ENCODE measurements around the gene BMPR1B. TPM values are rescaled to one million over a fixed set of nuclear protein-coding genes. Genes with fewer than 3 reads are reported as not detected.
"Not testable (repeated sequence)": the region's sequence is repeated elsewhere in the genome, so short reads cannot be mapped to it uniquely, and the experiment has no call there.

BMPR1B gene
- total RNA-seq, 1 donor from 2014 or later = 6.5 TPM

GRCh38 chr4:94832329-94832728 is 74.6 kb downstream of the BMPR1B start:
- peak; percentile 78 for DNase-seq (ENCODE audit: low read depth)

- DNase-seq (ENCODE audit: low read depth) = no peak
These were observed 75.6 kb downstream of the BMPR1B start for GRCh38 chr4:94833394-94833793.

- peak; percentile 59 for DNase-seq (ENCODE audit: low read depth)
These were observed 76.7 kb downstream of the BMPR1B start for GRCh38 chr4:94834501-94834900.

GRCh38 chr4:94841166-94841863 is 83.6 kb downstream of the BMPR1B start:
- DNase-seq (ENCODE audit: low read depth) = not testable (repeated sequence)

GRCh38 chr4:94841864-94842221 is 84.1 kb downstream of the BMPR1B start:
- no peak for DNase-seq (ENCODE audit: low read depth)

GRCh38 chr4:94843216-94843615 is 85.5 kb downstream of the BMPR1B start:
- peak; percentile 29 for DNase-seq (ENCODE audit: low read depth)

- DNase-seq (ENCODE audit: low read depth) = no peak
These were observed 90.6 kb downstream of the BMPR1B start for GRCh38 chr4:94848326-94848725.

GRCh38 chr4:94849901-94850300 is 92.1 kb downstream of the BMPR1B start:
- DNase-seq (ENCODE audit: low read depth) = peak; percentile 84

GRCh38 chr4:94852616-94853015 is 94.9 kb downstream of the BMPR1B start:
- DNase-seq (ENCODE audit: low read depth) = no peak

- no peak for DNase-seq (ENCODE audit: low read depth)
These were observed 98.3 kb downstream of the BMPR1B start for GRCh38 chr4:94856030-94856429.

GRCh38 chr4:94870146-94870545 is 112.4 kb downstream of the BMPR1B start:
- no peak for DNase-seq (ENCODE audit: low read depth)

- DNase-seq (ENCODE audit: low read depth) = no peak
These were observed 114.0 kb downstream of the BMPR1B start for GRCh38 chr4:94871644-94872305.

GRCh38 chr4:94877973-94878372 is 120.2 kb downstream of the BMPR1B start:
- peak; percentile 49 for DNase-seq (ENCODE audit: low read depth)

- DNase-seq (ENCODE audit: low read depth) = no peak
These were observed 123.2 kb downstream of the BMPR1B start for GRCh38 chr4:94880956-94881355.

GRCh38 chr4:94882756-94883155 is 125.0 kb downstream of the BMPR1B start:
- DNase-seq (ENCODE audit: low read depth) = peak; percentile 5

- DNase-seq (ENCODE audit: low read depth) = no peak
These were observed 129.3 kb downstream of the BMPR1B start for GRCh38 chr4:94887027-94887426.

GRCh38 chr4:94889523-94889922 is 131.8 kb downstream of the BMPR1B start:
- DNase-seq (ENCODE audit: low read depth) = no peak

GRCh38 chr4:94889946-94890345 is 132.2 kb downstream of the BMPR1B start:
- peak; percentile 75 for DNase-seq (ENCODE audit: low read depth)

- DNase-seq (ENCODE audit: low read depth) = no peak
These were observed 132.8 kb downstream of the BMPR1B start for GRCh38 chr4:94890579-94890978.

GRCh38 chr4:94892051-94892450 is 134.3 kb downstream of the BMPR1B start:
- DNase-seq (ENCODE audit: low read depth) = no peak

- DNase-seq (ENCODE audit: low read depth) = no peak
These were observed 137.3 kb downstream of the BMPR1B start for GRCh38 chr4:94895081-94895480.

- no peak for DNase-seq (ENCODE audit: low read depth)
These were observed 139.3 kb downstream of the BMPR1B start for GRCh38 chr4:94897023-94897422.

- no peak for DNase-seq (ENCODE audit: low read depth)
These were observed 147.8 kb downstream of the BMPR1B start for GRCh38 chr4:94905511-94905910.

- peak; percentile 79 for DNase-seq (ENCODE audit: low read depth)
These were observed 151.9 kb downstream of the BMPR1B start for GRCh38 chr4:94909645-94910044.

Data from renal cortical epithelial cell (primary cell).